Stimulated activated CD4-positive, alpha-beta T cell treated with anti-CD3 and anti-CD28 coated beads, TNF-alpha, amount 100 ng/mL, for 4 hours (primary cell): ENCODE measurements around the gene GGTLC3.
A peak's percentile ranks its signal among the peaks of the same experiment; 100 is the strongest.
"Not testable (repeated sequence)": the region's sequence is repeated elsewhere in the genome, so short reads cannot be mapped to it uniquely, and the experiment has no call there.

Experiments
- DNase-seq, 3 experiments: peaks; one replicate each; pipeline ENCODE4 v3.0.0-alpha.2; 2020; ENCODE audit warnings: low read depth in 3 of 3

Gene GGTLC3

DNA sequence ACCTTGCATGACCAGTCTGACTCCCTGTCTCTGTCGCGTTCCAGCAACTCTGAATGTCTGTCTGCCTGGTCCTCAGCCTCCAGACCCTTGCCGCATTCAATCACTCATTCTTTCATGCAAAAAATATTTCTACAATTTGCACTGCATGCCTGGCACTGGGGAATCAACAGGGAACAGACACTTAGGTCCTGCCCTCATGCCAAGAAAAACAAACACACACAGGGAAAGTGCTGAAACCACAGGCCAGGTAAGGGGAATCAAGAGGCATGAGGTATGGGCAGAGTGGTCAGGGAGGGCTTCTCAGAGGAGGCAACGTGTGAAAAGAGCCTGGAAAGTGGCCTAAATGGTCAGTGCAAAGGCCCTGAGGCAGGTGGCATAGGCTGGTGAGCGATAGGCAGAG, at the start of gene GGTLC3:
Gene GGTLC3, minus strand, starts transcription at position 101 of the 400 bp plus-strand sequence. CDS start 264 bp downstream, outside the sequence.
- not testable (repeated sequence) for DNase-seq

DNA sequence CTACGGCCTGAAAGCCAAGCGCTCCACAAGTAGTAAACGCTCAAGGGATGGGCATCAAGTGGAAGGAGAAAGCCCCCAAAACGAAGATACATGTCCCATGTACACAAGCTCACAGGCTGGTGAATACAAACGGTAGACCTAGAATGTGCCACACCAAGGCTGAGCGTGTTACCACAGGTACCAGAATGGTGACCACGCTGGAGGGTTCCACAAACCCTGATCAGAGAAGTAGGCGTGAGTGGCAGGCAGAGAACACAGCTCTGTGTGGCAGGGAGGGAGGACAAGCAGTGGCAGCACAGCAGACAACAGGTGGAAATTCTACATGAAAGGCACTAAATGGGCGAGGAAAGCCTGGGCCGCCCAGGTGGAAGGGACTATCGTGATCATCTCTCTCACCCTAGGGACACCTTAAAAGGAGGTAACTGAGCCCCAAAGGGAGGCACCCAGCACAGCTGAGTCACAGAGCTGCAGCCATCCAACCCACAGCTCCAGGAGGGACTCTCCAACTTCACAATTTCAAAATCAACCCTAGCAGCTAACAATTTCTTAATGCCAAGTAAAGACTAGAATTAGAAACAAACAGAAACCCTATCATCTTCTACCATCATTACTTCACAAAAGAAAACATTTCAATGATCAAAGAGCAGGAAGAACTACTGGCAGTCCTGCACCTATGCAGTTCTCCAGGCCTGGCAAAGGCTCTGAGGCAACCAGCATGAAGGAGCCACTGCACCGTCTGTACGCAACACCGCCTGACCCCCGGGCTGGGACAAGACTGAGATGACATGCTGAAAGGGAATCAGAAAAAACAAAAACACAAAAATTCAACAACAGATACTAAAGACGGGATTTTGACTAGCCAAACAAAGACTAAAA, 42.4 kb upstream of the GGTLC3 start:
- not testable (repeated sequence) for DNase-seq

- not testable (repeated sequence) for DNase-seq
These were observed 41.0 kb upstream of the GGTLC3 start for GRCh38 chr22:18558939-18559338.

- not testable (repeated sequence) for DNase-seq
These were observed 40.6 kb upstream of the GGTLC3 start for GRCh38 chr22:18558516-18558915.

- not testable (repeated sequence) for DNase-seq
These were observed 36.6 kb upstream of the GGTLC3 start for GRCh38 chr22:18554280-18555256.

- not testable (repeated sequence) for DNase-seq
These were observed 35.1 kb upstream of the GGTLC3 start for GRCh38 chr22:18552839-18553597.

DNA sequence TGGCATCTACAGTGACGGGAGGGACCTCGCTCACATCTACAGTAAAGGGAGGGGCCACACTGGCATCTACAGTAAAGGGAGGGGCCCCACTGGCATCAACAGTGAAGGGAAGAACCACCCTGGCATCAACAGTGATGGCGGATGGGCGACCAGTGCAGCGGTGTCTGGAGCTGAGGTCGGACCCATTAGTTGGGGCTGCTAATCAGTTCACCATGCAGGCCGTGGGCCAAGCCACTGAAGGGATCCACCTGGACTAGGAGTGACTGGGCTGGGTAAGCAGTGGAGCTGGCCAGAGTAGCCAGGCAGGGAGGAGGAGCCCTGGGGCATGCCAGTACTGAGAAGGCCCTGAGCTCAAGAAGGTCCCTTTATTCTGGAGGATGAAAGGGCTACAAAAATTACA, 33.1 kb upstream of the GGTLC3 start:
- DNase-seq, result not testable (repeated sequence)

DNA sequence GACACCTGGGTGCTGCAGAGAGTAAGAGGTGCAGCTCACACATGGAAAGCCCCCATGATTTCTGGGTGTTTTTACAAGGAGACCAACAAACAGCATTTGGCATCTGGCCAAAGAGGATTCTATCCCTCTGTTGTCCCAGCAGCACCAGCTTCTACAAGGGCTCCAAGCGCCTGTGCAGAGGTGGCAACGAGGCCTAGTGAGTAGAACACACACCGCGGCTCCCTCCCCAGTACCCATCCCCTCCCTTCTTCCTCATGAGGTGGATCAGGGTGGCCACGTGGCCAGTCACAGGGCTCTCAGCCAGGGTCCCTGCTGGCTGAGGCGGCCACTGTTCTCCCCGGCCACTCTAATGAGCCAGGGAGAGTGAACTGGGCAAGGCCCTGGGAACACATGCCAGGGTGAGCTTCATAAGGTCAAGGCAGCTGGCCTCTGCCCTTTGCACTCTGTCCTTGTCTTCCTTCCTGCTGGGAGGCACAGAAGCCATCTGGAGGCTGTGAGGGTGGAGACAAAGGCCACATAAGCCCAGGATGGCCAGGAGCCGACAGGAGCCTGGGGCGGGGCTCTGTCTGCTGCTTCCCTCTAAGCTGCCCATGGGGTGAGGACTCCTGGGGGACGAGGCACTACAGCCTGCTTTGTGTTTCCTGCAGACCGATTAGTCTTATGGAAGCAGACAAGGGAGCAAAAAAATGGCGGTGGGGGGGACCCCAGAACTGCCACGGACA, 31.7 kb upstream of the GGTLC3 start:
- not testable (repeated sequence) for DNase-seq

GRCh38 chr22:18544615-18545014, 26.7 kb upstream of the GGTLC3 start:
- DNase-seq, result not testable (repeated sequence)

DNA sequence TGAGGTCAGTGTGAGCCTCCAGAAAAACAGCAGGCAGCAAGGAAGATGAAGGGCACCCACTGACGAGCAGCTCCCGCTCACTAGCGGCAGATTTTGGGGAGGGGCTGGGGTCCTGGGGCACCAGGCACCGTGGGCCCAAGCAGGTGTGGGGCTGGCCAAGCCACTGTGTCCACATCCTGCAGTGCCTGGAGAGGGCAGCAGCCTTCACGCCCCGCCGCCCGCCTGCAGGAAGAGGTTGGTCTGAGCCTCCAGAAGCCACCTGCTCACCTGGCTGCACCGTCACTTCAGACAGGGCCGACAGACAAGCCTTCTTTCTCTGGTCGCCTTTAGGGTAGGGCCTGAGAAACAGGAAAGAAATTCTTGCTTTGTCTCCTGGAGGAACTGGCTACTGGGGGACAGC, 25.4 kb upstream of the GGTLC3 start:
- DNase-seq, result not testable (repeated sequence)

DNA sequence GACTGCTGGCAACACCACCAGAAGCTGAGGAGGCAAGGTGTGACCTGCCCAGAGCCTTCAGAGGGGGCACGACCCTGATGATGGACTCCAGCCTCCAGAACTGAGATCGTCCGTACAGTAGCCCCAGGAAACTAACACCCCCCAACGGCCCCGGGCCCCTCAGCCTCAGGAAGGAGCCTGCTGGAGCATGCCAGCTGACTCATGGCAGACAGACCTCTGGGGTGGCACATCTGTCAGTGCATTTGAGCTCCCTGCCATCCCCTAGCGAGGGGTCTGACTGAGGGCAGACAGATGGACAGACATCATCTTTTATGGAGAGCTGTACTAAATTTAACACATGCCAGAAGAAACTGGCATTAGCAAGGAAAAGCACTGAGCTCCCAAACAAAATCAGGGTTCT, 22.0 kb upstream of the GGTLC3 start:
- not testable (repeated sequence) for DNase-seq

DNA sequence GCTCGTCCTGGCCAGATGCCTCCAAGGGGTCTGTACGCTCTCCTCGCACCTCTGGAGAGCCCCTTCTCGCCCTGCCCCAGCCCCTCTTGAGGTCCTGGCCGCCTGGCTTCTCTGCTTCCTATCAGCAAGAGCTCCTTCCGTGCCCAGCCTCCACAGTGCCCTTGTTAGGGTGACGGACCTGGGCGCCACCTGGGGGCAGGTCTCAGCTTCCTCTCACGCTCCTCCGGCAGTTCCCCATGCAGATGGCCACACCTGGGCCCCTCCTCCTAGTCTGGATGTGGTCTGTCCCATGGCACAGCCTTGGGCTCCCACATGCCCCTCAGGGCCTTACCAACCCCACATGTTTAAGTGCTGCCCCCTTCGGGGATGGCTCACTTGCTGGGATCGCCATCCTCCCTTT, 16.4 kb upstream of the GGTLC3 start:
- not testable (repeated sequence) for DNase-seq

DNA sequence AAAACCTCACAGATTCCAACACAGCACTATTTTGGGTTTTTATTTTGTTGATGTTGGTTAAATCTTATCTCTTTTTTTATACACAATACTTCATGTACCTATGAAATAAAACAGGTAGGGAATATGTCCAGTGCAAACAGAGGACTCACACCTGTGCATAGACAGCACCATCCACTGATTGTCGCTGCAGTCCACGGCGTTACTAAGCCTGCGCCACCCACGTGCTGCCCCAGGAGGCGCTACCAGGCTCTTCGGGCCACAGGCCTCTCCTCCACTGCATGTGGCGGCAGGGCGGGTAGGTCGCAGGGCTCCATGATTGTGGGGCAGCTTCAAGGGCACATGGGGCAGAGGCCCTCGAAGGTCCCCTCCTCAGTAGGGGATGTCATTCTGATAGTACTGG, 15.7 kb upstream of the GGTLC3 start:
- DNase-seq, result not testable (repeated sequence)

GRCh38 chr22:18529416-18530145, 11.6 kb upstream of the GGTLC3 start:
- DNase-seq, result not testable (repeated sequence)

- DNase-seq, result peak; percentile 91 to 95 (median 94)
These were observed 10.8 kb upstream of the GGTLC3 start for GRCh38 chr22:18528597-18529415.

DNA sequence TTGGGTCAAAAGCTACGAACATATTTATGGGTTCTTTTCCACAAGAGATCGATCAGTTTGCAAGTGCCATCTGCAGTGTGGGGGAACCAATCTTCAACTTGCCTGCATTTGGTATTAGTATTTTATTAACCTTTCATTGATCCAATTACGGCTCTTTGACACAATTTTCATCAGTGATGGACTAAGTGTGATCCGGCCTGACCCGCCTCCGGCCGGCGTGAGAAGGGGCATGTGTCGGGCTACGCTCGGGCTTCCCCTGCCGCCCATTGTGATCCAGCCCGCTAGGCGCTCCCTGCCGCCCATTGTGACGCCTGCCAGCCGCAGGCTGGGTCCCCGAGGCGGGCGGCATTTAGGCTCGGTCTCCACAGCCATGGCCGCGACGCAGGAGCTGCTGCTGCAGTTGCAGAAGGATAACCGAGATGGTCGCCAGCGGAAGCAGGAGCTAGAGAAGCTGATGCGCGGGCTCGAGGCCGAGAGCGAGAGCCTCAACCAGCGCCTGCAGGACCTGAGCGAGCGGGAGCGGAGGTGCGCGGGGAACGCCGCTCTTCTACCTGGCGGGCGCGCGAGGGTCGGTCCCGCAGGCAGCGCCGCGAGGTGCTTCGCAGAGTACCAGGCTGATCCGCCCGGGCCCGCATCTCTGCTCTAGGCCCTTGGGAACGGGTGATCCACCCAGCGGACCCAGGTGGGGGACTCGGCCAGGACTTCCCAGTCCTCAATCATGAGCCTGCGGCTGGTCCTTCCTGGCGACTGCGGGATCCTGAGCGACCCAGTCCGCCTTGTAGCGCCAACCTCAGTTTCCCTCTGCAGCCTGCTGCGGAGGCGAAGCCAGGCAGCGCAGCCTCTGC, 10.0 kb upstream of the GGTLC3 start, which contains the start of gene TMEM191B:
Gene TMEM191B, plus strand, starts transcription at position 51 of the 845 bp plus-strand sequence. Its CDS starts 179 bp downstream, at position 230.
- not testable (repeated sequence) for DNase-seq

DNA sequence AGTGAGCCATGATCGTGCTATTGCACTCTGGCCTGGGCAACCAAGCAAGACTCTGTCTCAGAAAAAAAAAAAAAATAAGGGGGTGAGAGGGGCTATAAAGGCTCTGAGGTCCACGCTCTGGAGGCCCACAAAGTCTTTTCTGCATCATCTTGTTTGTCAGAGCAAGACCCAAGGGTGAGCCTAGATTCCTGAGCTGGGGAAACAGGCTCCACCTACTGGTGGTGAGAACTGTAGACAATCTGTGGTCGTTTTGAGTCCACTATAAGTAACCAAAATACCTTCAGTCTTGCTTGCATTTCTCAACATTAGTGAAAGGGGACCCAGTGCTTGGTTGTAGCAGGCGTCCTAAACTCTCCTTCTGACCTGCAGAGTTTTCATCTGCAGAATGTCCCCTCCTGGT, 5.4 kb upstream of the GGTLC3 start:
- DNase-seq, result not testable (repeated sequence)

GRCh38 chr22:18522762-18523161, 4.8 kb upstream of the GGTLC3 start:
- DNase-seq, result not testable (repeated sequence)
